PC-9 (cell line): ENCODE measurements around the gene TRIM45.

Source experiments
- EZH2 ChIP-seq: fragments of 200-600 bp; sonication (generic); IDR thresholded peaks from 2 replicates; pipeline ENCODE4 v1.8.0; 2017; ENCODE audit warnings: antibody characterized with exemption, low read depth
- TF ChIP-seq, protein P1 (sequence below): fragments of 200-600 bp; sonication (generic); conservative IDR thresholded peaks from 2 replicates; pipeline ENCODE4 v1.6.1; 2017; ENCODE audit warnings: mixed run types, antibody characterized with exemption, mild to moderate bottlenecking, moderate library complexity

DNA sequence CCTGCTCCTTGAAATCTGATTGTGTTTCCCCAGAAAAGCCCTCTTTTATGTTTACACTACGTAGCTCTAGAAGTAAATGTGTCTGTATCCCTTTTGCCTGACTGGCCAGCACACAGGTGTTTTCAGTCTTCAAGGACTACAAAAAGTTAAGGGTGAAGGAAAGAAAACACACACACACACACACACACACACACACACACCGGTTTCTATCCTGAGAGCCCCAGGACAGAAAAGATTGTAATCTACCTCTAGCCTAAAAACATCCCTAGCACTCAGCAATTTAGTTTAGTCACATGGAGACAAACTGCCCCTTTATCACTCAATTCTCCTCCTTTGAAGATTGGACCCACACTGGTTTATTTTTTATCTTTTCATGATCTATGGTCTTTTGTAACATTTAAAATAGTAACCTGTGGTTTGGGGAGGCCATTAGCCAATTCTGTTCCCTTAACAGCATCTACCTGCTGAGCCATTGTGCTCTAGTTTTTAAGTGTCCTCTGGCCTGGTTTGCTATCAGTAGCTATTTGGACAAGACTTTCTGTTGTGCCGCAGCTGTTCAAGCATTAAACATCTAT, 15.8 kb upstream of the TRIM45 start:
- TF ChIP-seq, protein P1, sequence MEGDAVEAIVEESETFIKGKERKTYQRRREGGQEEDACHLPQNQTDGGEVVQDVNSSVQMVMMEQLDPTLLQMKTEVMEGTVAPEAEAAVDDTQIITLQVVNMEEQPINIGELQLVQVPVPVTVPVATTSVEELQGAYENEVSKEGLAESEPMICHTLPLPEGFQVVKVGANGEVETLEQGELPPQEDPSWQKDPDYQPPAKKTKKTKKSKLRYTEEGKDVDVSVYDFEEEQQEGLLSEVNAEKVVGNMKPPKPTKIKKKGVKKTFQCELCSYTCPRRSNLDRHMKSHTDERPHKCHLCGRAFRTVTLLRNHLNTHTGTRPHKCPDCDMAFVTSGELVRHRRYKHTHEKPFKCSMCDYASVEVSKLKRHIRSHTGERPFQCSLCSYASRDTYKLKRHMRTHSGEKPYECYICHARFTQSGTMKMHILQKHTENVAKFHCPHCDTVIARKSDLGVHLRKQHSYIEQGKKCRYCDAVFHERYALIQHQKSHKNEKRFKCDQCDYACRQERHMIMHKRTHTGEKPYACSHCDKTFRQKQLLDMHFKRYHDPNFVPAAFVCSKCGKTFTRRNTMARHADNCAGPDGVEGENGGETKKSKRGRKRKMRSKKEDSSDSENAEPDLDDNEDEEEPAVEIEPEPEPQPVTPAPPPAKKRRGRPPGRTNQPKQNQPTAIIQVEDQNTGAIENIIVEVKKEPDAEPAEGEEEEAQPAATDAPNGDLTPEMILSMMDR = no peak
- TF ChIP-seq EZH2 = no peak
